GM18498 (cell line): ENCODE measurements around the gene SPACA4.
"Not testable (repeated sequence)": the region's sequence is repeated elsewhere in the genome, so short reads cannot be mapped to it uniquely, and the experiment has no call there.

Source experiments
- ATAC-seq: cut with Tn5 transposase; IDR thresholded peaks from one replicate; pipeline ENCODE4 v1.9.1; 2021; ENCODE audit warnings: mild to moderate bottlenecking, moderate library complexity; ENCODE audit not compliant: unreplicated experiment

The SPACA4 gene

DNA sequence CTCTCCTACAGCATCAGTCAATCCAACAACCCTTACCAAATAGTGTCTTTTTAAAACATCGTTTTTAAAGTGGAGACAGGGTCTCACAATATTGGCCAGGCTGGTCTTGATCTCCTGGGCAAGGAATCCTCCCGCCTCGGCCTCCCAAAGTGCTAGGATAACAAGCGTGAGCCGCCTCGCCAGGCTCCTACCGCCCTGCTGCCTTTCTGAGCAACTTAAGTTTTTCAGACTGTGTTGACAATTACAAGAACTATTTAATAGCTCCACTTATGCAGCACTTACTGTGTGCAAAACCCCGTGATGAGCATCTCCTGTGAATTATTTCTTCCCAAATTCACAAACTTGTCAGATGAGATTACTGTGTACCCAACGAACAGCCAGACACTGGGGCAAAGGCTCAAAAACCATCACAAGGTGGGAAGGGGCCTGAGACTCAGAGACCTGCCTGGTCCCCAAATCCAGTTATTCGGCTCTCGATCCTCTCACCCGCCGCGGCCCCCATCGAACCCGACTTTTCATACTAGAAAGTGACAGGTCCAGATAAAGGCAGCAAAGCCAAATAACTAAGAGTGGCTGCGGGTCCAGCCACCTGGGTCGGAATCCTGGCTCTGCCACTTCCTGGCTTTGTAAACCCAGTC lies 11.9 kb downstream of the SPACA4 start:
- ATAC-seq: no peak

GRCh38 chr19:48618916-48619691 lies 12.6 kb downstream of the SPACA4 start, which contains the start of the genes RPL18 and SPHK2:
Gene RPL18 (minus strand): TSS chr19:48619178. CDS start chr19:48619143, 35 bp downstream.
Gene SPHK2 (plus strand): TSS chr19:48619506. CDS start chr19:48620515, 1,009 bp downstream.
- ATAC-seq: peak; percentile 82

DNA sequence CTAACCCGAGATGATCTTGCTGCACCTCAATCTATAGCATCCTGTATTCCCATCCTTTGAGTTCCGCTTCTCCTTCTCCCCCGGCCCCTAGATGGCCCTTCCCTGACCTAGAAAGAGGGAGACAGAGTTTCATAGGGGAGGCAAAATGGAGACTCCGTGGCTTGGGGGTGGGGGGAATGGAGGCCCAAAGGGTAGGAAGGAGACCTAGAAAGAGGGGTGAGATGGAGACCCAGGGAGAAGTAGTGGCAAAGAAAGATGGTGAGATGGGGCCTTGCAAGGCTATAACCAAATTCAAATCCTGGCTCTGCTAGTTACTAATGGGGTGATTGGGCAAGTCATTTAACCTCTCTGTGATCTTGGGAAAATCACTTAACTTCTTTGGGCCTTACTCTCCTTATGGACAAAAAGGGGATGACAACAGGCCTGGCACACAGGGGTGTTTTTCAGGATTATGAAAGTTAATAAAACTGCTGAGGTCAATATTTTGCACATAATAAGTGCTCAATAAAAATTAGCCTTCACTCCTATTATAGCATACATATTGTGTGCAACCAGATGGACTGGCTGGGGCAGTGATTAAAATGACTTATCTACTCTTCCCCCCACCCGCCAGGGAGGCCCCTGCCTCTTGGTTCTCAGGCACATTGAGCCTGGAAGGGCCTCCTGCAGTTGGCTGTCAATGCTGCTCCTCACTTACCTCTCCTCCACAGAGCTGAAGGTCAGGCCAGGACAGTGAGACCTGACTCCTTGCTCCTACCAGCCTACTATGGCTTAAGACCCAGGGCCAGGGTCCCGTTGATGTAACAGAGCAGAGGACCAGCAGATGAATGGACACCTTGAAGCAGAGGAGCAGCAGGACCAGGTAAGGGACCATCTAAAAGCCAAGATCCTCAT lies 13.4 kb downstream of the SPACA4 start:
- no peak for ATAC-seq

- ATAC-seq: no peak
These were observed 17.1 kb downstream of the SPACA4 start for GRCh38 chr19:48623556-48624066.

- peak; percentile 59 for ATAC-seq
These were observed 17.6 kb downstream of the SPACA4 start for GRCh38 chr19:48624067-48624594.

DNA sequence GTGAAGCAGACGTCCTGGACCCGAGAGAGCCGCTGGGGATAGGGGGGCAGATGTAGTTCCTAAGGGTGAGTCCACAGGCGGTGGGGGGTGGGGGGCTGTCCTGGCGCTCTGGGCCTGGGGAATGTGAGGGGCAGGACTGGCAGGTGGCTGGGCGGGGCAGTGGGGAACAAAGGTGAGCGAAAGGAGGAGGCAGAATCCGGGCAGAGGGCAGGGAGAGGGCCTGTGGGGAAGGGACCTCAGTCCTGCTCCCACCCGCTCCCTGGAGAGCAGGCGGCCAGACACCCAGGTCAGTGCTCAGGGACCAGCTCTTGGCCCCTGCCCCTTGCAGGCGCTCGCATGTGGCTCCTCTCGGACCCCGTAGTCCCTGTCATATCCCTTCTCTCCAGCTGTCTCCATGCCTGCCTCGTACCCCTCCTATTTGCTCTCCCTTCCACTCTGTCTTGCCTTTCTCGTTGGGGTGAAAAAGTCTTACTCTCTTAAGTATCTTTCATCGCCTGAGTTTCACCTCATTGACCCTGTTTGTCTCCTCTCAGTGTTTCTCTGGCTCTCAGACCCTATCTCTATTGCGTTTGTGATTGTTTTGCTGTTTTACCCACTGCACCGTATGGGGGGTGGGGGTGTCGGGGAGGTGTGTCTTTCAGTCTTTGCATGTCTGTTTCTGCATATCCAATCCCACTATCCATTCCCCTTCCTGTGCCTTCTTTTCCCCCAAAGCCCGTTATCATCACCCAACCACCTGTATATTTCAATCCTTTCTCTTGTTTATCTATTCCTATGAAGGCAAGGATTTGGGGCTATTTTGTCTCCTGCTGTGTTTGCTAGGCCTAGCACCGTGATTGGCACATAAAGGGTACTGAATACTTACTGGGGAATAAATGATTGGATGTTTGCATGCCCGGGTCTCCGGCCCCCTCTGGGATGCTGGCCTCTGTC lies 18.5 kb downstream of the SPACA4 start:
- no peak for ATAC-seq

- no peak for ATAC-seq
These were observed 19.4 kb downstream of the SPACA4 start for GRCh38 chr19:48625891-48626327.

DNA sequence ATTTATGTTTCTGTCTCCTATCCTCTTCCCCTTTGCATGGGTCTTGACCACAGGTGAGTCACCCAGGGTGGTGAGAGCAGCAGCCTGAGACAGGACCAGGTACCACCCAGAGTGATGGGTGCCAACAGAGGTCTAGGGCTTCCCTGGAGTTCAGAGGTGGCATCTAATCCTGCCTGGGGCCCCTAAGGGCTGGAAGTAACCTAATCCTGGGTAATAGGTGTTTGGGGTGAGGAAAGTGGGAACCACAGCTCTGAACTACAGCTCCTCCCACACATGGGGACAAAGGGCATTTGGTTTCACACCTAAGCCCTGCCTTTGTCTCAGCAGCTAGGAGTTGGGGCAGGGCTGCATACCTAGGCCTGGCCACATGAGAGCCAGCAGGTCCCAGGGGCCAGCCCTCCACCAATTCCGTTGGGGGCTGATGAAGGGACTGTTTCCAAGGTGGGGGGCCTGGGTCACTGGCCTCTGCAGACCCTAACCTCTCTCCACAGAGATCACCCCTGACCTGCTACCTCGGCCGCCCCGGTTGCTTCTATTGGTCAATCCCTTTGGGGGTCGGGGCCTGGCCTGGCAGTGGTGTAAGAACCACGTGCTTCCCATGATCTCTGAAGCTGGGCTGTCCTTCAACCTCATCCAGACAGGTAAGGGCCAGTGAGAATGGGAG lies 20.8 kb downstream of the SPACA4 start:
- no peak for ATAC-seq

DNA sequence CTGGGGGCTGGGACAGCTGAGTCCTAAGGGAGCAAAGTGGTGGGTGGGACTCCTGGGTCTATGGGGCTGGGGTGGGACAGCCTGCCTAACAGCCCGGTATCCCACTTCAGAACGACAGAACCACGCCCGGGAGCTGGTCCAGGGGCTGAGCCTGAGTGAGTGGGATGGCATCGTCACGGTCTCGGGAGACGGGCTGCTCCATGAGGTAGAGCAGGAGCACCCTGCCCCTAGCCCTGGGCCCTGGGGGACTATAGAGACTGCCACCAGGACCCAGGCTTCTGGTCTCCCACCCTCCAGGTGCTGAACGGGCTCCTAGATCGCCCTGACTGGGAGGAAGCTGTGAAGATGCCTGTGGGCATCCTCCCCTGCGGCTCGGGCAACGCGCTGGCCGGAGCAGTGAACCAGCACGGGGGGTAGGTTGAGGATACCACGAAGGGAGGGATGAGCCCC lies 21.3 kb downstream of the SPACA4 start:
- ATAC-seq: no peak

DNA sequence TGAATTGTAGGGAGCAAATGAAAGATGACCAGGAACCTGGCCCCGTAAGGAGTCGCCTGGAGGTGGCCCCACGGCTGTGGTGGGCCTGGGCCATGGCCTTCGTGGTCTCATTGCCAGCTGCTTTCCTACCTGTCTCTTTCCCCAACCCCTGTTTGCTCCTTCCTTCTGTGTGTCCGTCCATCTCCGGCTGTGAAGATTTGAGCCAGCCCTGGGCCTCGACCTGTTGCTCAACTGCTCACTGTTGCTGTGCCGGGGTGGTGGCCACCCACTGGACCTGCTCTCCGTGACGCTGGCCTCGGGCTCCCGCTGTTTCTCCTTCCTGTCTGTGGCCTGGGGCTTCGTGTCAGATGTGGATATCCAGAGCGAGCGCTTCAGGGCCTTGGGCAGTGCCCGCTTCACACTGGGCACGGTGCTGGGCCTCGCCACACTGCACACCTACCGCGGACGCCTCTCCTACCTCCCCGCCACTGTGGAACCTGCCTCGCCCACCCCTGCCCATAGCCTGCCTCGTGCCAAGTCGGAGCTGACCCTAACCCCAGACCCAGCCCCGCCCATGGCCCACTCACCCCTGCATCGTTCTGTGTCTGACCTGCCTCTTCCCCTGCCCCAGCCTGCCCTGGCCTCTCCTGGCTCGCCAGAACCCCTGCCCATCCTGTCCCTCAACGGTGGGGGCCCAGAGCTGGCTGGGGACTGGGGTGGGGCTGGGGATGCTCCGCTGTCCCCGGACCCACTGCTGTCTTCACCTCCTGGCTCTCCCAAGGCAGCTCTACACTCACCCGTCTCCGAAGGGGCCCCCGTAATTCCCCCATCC lies 22.1 kb downstream of the SPACA4 start:
- no peak for ATAC-seq

DNA sequence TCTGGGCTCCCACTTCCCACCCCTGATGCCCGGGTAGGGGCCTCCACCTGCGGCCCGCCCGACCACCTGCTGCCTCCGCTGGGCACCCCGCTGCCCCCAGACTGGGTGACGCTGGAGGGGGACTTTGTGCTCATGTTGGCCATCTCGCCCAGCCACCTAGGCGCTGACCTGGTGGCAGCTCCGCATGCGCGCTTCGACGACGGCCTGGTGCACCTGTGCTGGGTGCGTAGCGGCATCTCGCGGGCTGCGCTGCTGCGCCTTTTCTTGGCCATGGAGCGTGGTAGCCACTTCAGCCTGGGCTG lies 22.7 kb downstream of the SPACA4 start:
- no peak for ATAC-seq

GRCh38 chr19:48629599-48630295 lies 23.2 kb downstream of the SPACA4 start:
- no peak for ATAC-seq

DNA sequence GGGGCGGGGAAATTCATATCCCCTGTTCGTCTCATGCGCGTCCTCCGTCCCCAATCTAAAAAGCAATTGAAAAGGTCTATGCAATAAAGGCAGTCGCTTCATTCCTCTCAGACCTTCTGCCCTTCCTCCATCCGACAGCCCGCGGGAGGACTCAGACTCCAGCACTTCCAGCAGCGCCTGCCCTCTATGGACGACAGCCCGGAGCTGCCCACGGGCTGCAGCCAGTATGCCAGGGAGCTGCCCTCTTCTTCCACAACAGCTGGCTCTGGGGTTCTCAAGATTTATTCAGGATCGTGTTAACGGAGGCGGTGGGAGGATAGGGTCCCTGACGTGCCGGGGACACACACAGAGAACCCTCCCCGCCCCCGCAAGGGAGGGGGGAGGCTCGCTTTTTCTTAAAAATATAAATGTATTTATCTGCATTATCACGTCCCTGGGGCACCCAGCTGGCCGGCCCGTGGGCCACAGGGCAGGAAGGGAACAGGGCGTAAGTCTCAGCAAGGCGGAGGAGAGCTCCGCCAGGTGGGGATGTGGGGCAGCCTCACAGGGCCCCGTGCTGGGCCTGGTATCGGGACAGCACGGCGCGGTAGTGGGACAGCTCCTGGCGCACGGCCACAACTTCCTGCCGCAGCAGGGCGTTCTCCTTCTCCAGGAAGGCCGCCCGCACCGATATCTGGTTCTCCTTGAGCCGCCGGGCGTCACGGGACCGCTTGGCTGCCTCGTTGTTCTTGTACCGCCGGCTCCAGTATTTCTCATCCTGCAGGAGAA lies 23.9 kb downstream of the SPACA4 start:
- ATAC-seq: no peak

DNA sequence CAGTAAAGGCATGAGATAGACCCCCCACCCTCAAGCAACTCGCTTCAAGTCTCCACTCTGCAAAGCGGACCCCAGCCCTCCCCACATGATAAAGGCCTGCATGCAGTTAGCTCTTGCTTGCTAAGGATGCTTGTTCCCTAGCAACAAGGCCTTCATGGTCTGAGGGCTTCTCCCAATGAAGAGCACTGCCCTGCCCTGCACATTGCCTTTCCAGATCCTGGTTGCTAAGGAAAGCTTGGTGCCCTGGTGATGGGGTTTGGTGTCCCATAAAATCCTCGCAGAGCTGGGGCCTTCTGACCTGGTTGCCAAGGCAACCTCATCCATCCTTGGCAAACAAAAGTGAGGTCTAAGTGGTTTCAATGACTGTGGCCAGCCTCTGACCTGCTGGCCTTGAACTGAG lies 24.7 kb downstream of the SPACA4 start:
- no peak for ATAC-seq

- ATAC-seq: not testable (repeated sequence)
These were observed 25.7 kb downstream of the SPACA4 start for GRCh38 chr19:48632286-48632685.

- no peak for ATAC-seq
These were observed 26.2 kb downstream of the SPACA4 start for GRCh38 chr19:48632692-48633147.
